ENCODE results near the gene TRNP1.

- TF ChIP-seq, protein P1, sequence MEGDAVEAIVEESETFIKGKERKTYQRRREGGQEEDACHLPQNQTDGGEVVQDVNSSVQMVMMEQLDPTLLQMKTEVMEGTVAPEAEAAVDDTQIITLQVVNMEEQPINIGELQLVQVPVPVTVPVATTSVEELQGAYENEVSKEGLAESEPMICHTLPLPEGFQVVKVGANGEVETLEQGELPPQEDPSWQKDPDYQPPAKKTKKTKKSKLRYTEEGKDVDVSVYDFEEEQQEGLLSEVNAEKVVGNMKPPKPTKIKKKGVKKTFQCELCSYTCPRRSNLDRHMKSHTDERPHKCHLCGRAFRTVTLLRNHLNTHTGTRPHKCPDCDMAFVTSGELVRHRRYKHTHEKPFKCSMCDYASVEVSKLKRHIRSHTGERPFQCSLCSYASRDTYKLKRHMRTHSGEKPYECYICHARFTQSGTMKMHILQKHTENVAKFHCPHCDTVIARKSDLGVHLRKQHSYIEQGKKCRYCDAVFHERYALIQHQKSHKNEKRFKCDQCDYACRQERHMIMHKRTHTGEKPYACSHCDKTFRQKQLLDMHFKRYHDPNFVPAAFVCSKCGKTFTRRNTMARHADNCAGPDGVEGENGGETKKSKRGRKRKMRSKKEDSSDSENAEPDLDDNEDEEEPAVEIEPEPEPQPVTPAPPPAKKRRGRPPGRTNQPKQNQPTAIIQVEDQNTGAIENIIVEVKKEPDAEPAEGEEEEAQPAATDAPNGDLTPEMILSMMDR (conservative IDR thresholded peaks at IDR 0.05; ENCODE audit: low read length), result no peak
- TF ChIP-seq EZH2phosphoT487 (IDR thresholded peaks at IDR 0.05; ENCODE audit: borderline replicate concordance, low read depth, low read length), result no peak
These were observed 40.1 kb upstream of the TRNP1 start for GRCh38 chr1:26953374-26953773.

All from OCI-LY7 (cell line).